AG09319 (cell line): ENCODE measurements around the gene ALCAM.

ENCODE experiments used
- DNase-seq: peaks from one replicate; pipeline ENCODE4 v3.0.0-alpha.2; 2010; ENCODE audit warnings: low read depth; ENCODE audit errors: extremely low read depth
- TF ChIP-seq, protein P1 (sequence below): IDR thresholded peaks from 2 replicates; pipeline ENCODE4 v1.5.1; 2011; ENCODE audit warnings: low read depth, mild to moderate bottlenecking, inconsistent platforms, low read length, moderate library complexity

The ALCAM gene

GRCh38 chr3:105504440-105504951, 137.8 kb downstream of the ALCAM start:
- TF ChIP-seq, protein P1, sequence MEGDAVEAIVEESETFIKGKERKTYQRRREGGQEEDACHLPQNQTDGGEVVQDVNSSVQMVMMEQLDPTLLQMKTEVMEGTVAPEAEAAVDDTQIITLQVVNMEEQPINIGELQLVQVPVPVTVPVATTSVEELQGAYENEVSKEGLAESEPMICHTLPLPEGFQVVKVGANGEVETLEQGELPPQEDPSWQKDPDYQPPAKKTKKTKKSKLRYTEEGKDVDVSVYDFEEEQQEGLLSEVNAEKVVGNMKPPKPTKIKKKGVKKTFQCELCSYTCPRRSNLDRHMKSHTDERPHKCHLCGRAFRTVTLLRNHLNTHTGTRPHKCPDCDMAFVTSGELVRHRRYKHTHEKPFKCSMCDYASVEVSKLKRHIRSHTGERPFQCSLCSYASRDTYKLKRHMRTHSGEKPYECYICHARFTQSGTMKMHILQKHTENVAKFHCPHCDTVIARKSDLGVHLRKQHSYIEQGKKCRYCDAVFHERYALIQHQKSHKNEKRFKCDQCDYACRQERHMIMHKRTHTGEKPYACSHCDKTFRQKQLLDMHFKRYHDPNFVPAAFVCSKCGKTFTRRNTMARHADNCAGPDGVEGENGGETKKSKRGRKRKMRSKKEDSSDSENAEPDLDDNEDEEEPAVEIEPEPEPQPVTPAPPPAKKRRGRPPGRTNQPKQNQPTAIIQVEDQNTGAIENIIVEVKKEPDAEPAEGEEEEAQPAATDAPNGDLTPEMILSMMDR, result no peak
- no peak for DNase-seq

- DNase-seq, result no peak
- TF ChIP-seq, protein P1, result no peak
Observed at GRCh38 chr3:105505170-105505569, 138.5 kb downstream of the ALCAM start.

- TF ChIP-seq, protein P1, result no peak
- DNase-seq, result no peak
Observed at GRCh38 chr3:105511031-105511430, 144.3 kb downstream of the ALCAM start.

- DNase-seq, result no peak
- TF ChIP-seq, protein P1, result no peak
Observed at GRCh38 chr3:105512061-105512460, 145.4 kb downstream of the ALCAM start.

DNA sequence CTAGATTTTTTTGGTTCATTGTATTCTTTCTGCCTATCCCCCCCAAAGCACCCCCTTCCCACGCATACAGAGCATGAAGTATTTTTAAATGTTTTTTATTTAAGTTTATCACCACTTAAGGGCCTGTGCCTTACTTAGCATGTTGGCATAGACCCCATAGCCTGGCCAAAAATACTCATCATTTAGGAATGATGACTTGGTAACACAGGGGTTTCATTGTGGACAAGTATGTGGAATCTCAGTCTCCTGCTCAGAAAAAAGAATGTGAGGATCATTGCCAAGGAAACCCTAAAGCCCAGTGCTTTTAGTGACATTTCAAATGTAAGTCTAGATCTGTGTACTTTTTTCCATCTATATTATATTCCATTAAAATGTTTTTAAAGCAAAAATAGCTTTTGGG, 146.3 kb downstream of the ALCAM start:
- DNase-seq, result peak; percentile 16
- TF ChIP-seq, protein P1, result no peak

GRCh38 chr3:105513886-105514285, 147.2 kb downstream of the ALCAM start:
- no peak for DNase-seq
- TF ChIP-seq, protein P1, result no peak

- no peak for DNase-seq
- TF ChIP-seq, protein P1, result no peak
Observed at GRCh38 chr3:105515372-105515771, 148.7 kb downstream of the ALCAM start.
